H1 (cell line): ENCODE results near the gene AGBL1. TPM values are rescaled to one million over a fixed set of nuclear protein-coding genes. Genes with fewer than 3 reads are reported as not detected.

ENCODE experiments used
- BCL11A ChIP-seq, 2 experiments: IDR thresholded peaks; one replicate each; pipeline ENCODE4 v1.6.1; 2011; ENCODE audit warnings: low read depth in 2 of 2, low read length in 2 of 2, mild to moderate bottlenecking in 2 of 2
- EP300 ChIP-seq, 2 experiments: IDR thresholded peaks; 1 replicate in 1 of 2; 2 replicates in 1 of 2; pipeline ENCODE4 v1.6.1; 2011 to 2012; ENCODE audit warnings: low read depth in 2 of 2, low read length in 2 of 2, mild to moderate bottlenecking in 2 of 2, borderline replicate concordance in 1 of 2, inconsistent platforms in 1 of 2, moderate library complexity in 1 of 2
- EZH2 ChIP-seq: fragments of 200-600 bp; sonication (generic); IDR thresholded peaks from 2 replicates; pipeline ENCODE4 v1.7.1; 2012; ENCODE audit warnings: low read depth, mild to moderate bottlenecking, moderate library complexity, low read length, inconsistent platforms; ENCODE audit not compliant: severe bottlenecking
- GTF2F1 ChIP-seq: IDR thresholded peaks from 2 replicates; pipeline ENCODE4 v1.6.1; 2012; ENCODE audit warnings: low read depth, low read length, improper control_type of control experiment, borderline replicate concordance
- polyA plus RNA-seq, 7 experiments: library from polyadenylated mRNA; depleted of rRNA in 3 of 7; stranded (reverse) in 5 of 7; unstranded in 2 of 7; fragments of >200 nt in 5 of 7; fragments of 200-250 nt in 2 of 7; gene quantifications; 1 replicate in 5 of 7; 2 replicates in 1 of 7; 4 replicates in 1 of 7; pipeline versions ENCODE4 v1.2.1 to v1.2.3, GENCODE V29; 2011 to 2013; ENCODE audit warnings: missing spikeins in 2 of 7, mixed read lengths in 2 of 7
- total RNA-seq: library from RNA; stranded (reverse); fragmentation: NEBNext Ultra II Directional; extraction: Animal tissue kit (Norgen Biotek cat#: 25700); gene quantifications from 2 replicates; pipeline ENCODE4 v1.2.1, GENCODE V29; 2021
- TF ChIP-seq, protein P1 (sequence below): fragments of 300-600 bp; sonication (generic); IDR thresholded peaks from 2 replicates; pipeline ENCODE4 v1.7.1; 2012; ENCODE audit warnings: low read length, moderate library complexity, mild to moderate bottlenecking, inconsistent platforms; ENCODE audit not compliant: insufficient replicate concordance
- TF ChIP-seq, protein P2 (sequence below): IDR thresholded peaks from 2 replicates; pipeline ENCODE4 v1.6.1; 2011; ENCODE audit warnings: low read depth, mild to moderate bottlenecking, low read length; ENCODE audit not compliant: insufficient read depth

Gene AGBL1
- total and polyA plus RNA-seq, 2 of the 8 experiments (the other 6 are each of a cell fraction or from before 2014, with no cell fraction given): not detected

DNA sequence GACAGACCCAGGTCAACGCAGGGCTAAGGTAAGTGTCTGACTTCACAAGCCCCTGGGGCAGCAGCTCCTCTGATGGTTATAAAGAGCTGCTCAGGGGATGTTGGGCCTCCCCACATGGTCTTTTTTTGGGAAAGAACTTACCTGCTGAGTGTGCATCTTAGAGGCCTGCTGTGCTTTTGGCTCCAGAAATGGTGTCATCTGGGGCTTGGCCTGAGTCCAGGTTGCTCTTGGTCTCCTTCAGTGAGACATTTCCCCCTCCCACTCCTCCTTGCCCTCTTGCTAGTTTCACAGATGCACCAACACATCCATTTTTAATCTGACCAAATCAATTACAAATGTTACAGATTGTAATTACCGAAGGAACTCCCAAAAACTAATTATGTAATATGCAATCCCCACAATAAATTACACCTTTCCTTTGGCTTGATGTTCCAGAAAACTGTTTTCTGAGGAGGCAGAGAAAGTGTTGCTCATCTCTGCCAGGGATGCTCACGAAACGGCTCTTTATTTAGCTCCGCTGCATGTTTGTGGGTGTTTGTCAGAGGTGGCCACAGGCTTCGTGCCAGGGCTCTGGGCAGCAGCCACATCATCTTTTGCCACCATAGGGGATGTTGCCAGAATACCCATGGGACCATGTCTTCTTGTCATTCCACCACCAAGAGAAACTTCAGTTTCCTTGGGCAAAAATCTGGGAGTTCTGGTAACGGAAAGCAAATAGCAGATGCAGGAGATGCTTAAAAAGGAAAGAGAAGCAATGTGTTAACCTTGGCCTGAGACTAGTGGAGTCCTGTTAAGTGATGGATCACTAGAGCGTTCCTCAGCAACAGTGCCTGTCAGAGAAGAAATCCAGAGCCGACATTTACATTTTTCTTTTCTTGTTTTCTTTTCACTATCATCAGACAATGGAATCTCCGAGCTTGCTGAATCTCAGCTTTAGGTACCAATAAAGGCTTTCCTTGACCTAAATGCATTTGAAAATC lies 799.9 kb downstream of the AGBL1 start (continued):
- TF ChIP-seq, protein P1, sequence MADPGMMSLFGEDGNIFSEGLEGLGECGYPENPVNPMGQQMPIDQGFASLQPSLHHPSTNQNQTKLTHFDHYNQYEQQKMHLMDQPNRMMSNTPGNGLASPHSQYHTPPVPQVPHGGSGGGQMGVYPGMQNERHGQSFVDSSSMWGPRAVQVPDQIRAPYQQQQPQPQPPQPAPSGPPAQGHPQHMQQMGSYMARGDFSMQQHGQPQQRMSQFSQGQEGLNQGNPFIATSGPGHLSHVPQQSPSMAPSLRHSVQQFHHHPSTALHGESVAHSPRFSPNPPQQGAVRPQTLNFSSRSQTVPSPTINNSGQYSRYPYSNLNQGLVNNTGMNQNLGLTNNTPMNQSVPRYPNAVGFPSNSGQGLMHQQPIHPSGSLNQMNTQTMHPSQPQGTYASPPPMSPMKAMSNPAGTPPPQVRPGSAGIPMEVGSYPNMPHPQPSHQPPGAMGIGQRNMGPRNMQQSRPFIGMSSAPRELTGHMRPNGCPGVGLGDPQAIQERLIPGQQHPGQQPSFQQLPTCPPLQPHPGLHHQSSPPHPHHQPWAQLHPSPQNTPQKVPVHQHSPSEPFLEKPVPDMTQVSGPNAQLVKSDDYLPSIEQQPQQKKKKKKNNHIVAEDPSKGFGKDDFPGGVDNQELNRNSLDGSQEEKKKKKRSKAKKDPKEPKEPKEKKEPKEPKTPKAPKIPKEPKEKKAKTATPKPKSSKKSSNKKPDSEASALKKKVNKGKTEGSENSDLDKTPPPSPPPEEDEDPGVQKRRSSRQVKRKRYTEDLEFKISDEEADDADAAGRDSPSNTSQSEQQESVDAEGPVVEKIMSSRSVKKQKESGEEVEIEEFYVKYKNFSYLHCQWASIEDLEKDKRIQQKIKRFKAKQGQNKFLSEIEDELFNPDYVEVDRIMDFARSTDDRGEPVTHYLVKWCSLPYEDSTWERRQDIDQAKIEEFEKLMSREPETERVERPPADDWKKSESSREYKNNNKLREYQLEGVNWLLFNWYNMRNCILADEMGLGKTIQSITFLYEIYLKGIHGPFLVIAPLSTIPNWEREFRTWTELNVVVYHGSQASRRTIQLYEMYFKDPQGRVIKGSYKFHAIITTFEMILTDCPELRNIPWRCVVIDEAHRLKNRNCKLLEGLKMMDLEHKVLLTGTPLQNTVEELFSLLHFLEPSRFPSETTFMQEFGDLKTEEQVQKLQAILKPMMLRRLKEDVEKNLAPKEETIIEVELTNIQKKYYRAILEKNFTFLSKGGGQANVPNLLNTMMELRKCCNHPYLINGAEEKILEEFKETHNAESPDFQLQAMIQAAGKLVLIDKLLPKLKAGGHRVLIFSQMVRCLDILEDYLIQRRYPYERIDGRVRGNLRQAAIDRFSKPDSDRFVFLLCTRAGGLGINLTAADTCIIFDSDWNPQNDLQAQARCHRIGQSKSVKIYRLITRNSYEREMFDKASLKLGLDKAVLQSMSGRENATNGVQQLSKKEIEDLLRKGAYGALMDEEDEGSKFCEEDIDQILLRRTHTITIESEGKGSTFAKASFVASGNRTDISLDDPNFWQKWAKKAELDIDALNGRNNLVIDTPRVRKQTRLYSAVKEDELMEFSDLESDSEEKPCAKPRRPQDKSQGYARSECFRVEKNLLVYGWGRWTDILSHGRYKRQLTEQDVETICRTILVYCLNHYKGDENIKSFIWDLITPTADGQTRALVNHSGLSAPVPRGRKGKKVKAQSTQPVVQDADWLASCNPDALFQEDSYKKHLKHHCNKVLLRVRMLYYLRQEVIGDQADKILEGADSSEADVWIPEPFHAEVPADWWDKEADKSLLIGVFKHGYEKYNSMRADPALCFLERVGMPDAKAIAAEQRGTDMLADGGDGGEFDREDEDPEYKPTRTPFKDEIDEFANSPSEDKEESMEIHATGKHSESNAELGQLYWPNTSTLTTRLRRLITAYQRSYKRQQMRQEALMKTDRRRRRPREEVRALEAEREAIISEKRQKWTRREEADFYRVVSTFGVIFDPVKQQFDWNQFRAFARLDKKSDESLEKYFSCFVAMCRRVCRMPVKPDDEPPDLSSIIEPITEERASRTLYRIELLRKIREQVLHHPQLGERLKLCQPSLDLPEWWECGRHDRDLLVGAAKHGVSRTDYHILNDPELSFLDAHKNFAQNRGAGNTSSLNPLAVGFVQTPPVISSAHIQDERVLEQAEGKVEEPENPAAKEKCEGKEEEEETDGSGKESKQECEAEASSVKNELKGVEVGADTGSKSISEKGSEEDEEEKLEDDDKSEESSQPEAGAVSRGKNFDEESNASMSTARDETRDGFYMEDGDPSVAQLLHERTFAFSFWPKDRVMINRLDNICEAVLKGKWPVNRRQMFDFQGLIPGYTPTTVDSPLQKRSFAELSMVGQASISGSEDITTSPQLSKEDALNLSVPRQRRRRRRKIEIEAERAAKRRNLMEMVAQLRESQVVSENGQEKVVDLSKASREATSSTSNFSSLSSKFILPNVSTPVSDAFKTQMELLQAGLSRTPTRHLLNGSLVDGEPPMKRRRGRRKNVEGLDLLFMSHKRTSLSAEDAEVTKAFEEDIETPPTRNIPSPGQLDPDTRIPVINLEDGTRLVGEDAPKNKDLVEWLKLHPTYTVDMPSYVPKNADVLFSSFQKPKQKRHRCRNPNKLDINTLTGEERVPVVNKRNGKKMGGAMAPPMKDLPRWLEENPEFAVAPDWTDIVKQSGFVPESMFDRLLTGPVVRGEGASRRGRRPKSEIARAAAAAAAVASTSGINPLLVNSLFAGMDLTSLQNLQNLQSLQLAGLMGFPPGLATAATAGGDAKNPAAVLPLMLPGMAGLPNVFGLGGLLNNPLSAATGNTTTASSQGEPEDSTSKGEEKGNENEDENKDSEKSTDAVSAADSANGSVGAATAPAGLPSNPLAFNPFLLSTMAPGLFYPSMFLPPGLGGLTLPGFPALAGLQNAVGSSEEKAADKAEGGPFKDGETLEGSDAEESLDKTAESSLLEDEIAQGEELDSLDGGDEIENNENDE: no peak
- TF ChIP-seq, protein P2, sequence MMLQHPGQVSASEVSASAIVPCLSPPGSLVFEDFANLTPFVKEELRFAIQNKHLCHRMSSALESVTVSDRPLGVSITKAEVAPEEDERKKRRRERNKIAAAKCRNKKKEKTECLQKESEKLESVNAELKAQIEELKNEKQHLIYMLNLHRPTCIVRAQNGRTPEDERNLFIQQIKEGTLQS: no peak
- no peak for TF ChIP-seq EP300 (IDR thresholded peaks at IDR 0.05; ENCODE audit: borderline replicate concordance in 1 of 2, low read depth in 2 of 2, low read length in 2 of 2)
- no peak for TF ChIP-seq EZH2
- no peak for TF ChIP-seq BCL11A (IDR thresholded peaks at IDR 0.05; ENCODE audit: low read depth in 2 of 2, low read length in 2 of 2)
- no peak for TF ChIP-seq GTF2F1
